ENCODE data around the gene SERP2.

DNA sequence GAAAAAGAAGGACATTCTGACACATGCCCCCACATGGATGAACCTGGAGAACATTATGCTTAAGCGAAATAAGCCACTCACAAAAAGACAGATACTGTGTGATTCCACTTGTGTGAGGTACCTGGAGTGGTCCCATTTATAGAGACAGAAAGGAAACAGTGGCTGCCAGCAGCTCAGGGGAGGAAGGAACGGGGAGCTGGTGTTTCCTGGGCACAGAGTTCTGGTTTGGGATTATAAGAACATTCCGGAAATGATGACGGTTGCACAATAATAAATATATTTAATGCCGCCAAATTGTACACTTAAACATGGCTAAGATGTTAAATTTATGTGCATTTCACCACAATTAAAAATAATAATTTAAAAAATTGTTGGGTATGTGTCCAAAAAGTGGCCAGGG, 33.0 kb downstream of the SERP2 start:
- TF ChIP-seq, protein P1, sequence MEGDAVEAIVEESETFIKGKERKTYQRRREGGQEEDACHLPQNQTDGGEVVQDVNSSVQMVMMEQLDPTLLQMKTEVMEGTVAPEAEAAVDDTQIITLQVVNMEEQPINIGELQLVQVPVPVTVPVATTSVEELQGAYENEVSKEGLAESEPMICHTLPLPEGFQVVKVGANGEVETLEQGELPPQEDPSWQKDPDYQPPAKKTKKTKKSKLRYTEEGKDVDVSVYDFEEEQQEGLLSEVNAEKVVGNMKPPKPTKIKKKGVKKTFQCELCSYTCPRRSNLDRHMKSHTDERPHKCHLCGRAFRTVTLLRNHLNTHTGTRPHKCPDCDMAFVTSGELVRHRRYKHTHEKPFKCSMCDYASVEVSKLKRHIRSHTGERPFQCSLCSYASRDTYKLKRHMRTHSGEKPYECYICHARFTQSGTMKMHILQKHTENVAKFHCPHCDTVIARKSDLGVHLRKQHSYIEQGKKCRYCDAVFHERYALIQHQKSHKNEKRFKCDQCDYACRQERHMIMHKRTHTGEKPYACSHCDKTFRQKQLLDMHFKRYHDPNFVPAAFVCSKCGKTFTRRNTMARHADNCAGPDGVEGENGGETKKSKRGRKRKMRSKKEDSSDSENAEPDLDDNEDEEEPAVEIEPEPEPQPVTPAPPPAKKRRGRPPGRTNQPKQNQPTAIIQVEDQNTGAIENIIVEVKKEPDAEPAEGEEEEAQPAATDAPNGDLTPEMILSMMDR (IDR thresholded peaks at IDR 0.05): no peak
- TF ChIP-seq EZH2 (IDR thresholded peaks at IDR 0.05; ENCODE audit: borderline replicate concordance, insufficient read depth, low read depth, low read length, poor library complexity, severe bottlenecking): no peak

Data from B cell (primary cell).